Middle frontal gyrus (tissue), 1 donor: ENCODE data around the gene SOX4.

Source experiments
- DNase-seq: peaks from one replicate; pipeline ENCODE4 v3.0.0-alpha.2; 2015; ENCODE audit warnings: low spot score; ENCODE audit errors: extremely low spot score

SOX4 gene

GRCh38 chr6:21612067-21612745 is 18.7 kb downstream of the SOX4 start:
- no peak for DNase-seq

GRCh38 chr6:21613809-21614208 is 20.3 kb downstream of the SOX4 start:
- DNase-seq: no peak

- no peak for DNase-seq
These were observed 20.7 kb downstream of the SOX4 start for GRCh38 chr6:21614226-21614625.

- no peak for DNase-seq
These were observed 22.0 kb downstream of the SOX4 start for GRCh38 chr6:21615504-21615903.

GRCh38 chr6:21616005-21616404 is 22.5 kb downstream of the SOX4 start:
- no peak for DNase-seq

- DNase-seq: no peak
These were observed 32.1 kb downstream of the SOX4 start for GRCh38 chr6:21625642-21626041.

GRCh38 chr6:21626756-21627155 is 33.2 kb downstream of the SOX4 start:
- DNase-seq: no peak

- DNase-seq: no peak
These were observed 34.6 kb downstream of the SOX4 start for GRCh38 chr6:21628160-21628559.

- DNase-seq: no peak
These were observed 40.1 kb downstream of the SOX4 start for GRCh38 chr6:21633511-21634109.

GRCh38 chr6:21634582-21634981 is 41.0 kb downstream of the SOX4 start:
- no peak for DNase-seq

GRCh38 chr6:21636876-21637275 is 43.3 kb downstream of the SOX4 start:
- no peak for DNase-seq

GRCh38 chr6:21639316-21639715 is 45.8 kb downstream of the SOX4 start:
- DNase-seq: no peak
